GM21360 (cell line): ENCODE measurements around the gene DLG2.
"Not testable (repeated sequence)": the region's sequence is repeated elsewhere in the genome, so short reads cannot be mapped to it uniquely, and the experiment has no call there.

Source experiments
- ATAC-seq: cut with Tn5 transposase; IDR thresholded peaks from one replicate; pipeline ENCODE4 v1.9.1; 2021; ENCODE audit warnings: mild to moderate bottlenecking, moderate library complexity; ENCODE audit not compliant: unreplicated experiment

DLG2 gene

DNA sequence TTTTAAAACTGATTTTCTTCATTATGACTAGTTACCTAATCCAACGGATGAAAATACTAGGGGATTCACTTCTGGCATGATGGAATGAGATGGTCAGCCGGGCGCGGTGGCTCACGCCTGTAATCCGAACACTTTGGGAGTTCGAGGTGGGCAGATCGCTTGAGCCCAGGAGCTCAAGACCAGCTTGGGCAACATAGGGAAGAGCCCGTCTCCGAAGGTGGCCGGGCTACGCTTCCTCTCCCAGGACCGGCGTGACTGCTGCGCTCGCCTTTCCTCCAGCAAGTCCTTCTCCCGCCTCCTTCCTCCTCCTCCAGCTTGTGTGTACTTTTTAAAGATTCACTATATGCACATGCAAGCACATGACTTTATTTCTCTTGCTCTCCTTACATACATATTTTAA, 1835.6 kb downstream of the DLG2 start:
- no peak for ATAC-seq

DNA sequence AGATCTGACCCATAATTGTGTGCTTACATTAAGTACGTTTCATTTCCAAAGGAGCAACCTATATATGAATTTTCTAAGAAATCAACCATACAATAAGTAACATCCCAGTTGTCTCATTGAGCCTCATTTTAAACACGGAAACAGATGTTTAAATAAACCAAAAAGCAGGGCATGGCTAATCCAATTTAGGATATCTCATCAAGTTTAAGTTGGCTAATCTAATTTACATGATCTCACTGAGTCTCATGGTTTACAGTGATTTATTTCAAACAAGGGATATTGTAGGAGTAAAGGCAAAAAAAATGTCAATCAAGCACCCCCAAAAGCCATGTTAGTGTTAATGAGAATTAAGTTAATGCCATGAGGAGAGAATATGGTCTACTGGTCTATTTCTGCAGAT, 1841.2 kb downstream of the DLG2 start:
- ATAC-seq: no peak

DNA sequence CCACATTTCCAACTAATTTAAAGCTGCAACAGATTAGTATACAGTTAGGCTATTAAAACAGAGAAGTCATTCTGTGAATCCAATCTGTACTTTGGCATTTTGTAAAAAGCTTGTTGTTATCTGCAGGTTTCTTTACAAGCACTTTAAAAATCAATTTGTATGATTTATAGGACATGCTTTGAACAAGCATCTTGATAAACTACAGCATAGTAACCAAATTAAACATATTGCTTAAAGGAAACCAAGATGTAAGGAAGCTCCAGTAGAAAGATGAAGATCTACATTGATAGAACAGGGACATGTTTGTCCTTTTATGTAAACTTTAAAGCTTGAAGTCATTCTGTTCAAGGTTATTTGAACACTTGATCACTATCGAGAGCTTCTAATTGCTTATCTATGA, 1842.7 kb downstream of the DLG2 start:
- no peak for ATAC-seq

DNA sequence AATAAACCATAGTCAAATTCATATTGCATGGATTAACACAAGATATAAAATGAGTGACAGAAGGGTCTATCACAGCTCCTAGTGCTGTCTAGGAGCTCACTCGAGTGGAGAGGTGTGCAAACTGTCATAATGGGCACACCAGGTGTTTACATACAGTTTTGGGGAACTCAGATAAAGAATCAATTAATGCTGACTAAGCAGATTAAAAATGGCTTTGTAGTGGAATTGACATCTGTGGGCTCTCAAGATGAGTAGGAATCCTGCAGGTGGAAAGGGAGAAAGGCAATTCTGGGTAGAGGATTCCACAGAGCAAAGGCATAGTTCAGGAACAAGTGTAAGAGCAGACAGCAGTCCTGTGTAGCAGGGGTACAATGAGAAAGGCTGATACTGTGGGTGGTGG, 1844.8 kb downstream of the DLG2 start:
- no peak for ATAC-seq

DNA sequence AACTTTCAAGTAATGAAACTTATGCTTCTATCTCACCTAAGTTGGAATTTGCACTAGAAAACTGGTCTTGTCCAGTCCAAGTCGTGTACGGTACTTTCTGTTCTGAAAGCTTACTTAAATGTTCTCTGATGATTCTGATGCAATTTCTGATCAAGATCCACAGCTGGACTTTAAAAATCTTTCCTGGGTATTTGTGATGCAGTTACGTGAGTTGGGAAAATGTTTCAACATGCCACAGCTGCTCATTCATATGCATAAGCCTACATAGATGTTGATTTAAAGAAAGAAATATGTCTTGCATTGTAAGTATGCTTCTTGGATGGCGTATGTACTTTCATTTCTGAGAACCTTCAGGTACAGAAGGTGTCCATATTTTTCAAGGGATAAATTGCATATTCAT, 1847.3 kb downstream of the DLG2 start:
- no peak for ATAC-seq

DNA sequence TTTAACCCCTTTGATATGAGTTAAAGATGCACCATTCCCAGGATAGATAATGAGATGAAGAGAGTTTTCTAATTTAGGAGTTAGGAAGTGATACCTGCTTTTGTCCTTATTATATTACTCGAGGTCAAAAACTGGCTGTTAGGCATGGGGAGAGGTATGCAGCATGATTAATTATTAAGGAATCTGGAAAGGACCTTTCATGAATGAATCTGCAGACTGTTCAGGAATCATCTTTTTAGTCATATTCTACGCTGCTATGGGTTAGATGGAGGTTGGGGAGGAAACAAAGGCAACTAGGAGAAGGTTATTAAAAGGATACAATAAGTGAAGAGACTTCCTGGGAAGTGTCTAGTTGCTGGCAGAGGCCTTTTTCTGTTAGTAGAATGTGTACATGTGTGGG, 1848.5 kb downstream of the DLG2 start:
- no peak for ATAC-seq

DNA sequence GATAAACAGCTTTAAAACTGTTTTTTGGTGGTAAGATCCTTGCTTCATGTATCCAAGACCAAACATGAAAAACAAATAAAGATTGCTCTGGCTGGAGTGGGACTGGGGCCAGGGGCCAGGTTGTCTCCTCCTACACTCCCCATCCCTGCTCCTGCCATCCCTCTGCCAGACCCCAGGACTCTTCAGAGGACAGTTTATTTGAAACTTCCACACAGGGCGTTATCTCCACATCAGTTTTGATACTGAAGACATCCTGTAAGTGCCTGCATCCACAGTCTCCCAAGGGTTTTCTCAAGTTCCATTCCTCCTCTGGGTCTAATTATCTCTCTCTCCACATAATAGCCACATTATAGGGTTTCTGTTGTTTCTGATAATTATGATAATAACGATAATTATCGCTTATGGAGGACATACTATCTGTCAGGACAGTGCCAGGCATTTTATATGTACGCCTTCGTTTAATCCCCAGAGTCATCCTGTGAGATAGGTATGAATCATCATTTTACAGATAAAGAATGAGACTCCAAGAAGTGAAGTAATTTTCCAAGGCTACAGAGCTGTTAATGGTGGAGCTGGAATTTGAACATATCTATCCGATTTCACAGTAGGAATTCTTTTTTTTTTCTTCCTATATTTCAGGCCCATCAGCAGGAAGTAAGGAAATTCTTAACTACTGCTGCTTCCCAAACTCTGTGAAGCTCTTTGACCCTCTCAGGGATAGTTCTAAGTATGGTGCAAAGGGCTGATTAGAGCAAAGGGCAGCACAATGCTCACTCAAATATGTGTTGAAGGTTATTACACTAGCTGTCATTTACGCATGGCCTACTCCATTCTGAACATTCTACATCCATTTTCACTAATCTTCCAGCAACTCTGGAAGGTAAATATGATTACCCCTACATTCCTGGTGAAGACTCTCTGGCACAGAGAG, 1852.9 kb downstream of the DLG2 start:
- ATAC-seq: no peak

DNA sequence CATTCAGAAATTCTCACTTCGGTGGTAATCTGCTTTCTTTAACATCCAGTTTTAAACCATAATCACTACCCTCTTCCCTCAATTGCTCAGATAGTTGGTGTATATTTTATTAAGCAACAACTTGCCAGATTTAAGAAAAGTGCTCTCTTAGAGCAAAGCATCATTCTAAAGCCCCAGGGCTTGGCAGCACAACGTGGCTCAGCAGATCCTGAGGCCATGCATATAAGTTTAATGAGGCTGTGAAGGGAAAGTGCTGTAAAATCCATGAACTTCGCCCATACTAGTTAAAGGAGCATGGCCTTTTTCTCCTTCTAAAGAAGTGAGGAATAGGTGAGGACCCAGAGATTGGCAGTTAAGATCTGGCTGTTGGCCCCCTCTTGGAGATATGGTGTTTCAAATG, 1858.7 kb downstream of the DLG2 start:
- ATAC-seq: no peak

DNA sequence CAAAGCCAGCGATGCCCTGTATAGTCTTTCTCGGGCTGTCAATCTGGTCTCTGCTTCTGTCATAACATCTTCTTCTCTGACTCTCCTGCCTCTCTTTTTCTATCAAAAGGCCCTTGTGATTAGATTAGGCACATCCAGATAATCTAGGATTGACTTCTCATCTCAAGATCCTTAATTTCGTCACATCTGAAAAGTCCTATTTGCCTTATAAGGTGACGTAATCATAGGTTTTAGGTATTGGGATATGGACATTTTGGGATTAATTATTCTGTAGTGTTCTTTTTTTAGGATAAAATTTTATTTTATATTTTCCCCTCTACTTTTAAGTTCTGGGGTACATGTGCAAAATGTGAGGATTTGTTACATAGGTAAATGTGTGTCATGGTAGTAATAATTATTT, 1860.2 kb downstream of the DLG2 start:
- no peak for ATAC-seq

DNA sequence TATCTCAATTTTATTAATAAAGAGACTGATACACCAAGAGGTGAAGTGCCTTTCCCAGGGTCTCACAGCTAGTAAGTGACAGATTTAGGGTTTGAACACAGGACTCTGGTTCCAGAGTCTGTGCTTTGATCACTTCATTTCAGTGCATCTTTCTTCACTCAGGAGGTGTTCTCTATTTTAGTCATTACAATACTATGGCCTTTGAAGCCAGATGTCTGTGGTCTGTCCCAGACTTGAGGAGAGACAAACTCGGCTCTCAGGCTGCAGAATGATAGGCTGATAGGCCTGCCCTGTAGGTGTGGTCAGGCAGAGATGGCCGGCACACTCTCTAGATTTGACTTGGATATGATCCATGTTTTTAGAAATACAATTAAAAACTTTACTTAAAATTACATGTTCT, 1862.5 kb downstream of the DLG2 start:
- ATAC-seq: peak; percentile 72

DNA sequence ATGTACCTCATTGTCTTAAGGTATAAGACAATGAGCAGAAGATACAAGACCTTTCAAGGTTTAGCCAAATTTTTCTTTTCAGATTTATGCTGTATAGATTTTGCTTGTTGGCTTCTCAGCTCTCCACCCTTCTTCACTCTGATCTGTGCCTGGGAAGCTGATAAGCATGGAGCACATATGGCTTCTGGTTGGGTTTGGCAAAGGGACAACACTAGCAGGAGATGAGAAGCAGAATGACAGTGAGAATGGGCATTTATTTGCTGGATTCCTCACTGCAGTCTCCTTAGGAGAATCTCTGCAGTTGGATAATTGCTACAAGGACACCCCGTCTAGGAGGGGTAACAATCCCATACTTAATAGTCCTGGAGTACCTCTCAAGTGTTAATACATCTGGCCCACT, 1866.2 kb downstream of the DLG2 start:
- no peak for ATAC-seq

DNA sequence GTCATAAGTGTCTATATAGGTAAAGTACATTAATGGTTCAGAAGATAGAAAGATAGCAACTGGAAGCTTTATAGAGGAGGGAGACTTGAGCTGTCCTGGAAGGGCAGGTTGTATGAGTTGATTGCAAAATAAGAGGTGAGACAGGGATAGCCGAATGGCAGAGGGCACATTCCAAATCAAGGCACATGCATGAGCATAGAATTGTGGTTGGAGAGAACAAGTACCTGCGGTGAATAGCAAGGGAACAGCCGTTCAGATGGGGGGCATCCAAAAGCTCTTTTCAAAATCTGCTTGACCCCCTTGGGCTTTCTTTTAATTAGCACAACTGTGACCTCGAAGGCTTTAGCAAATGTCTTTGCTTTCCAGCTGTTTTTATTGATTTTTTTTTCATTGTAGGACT, 1868.0 kb downstream of the DLG2 start:
- no peak for ATAC-seq

DNA sequence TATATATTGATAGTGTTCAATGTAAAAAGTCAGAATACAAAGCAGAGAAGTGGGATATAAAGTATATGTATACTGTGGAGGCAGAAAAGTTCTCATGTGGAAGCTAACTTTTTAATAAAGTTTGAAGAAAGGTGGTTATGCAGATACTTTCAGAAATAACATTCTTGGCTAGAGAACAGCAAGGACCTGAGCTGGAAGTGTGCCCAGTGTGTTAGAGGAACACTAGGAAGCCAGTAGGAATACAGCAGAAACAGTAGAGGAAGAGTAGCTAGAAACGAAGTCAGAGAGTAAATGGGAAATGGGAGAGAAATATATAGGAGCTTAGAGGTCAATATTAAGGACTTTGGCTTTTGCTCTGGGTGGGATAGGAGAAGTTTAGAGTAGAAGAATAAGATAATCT, 1876.1 kb downstream of the DLG2 start:
- no peak for ATAC-seq

DNA sequence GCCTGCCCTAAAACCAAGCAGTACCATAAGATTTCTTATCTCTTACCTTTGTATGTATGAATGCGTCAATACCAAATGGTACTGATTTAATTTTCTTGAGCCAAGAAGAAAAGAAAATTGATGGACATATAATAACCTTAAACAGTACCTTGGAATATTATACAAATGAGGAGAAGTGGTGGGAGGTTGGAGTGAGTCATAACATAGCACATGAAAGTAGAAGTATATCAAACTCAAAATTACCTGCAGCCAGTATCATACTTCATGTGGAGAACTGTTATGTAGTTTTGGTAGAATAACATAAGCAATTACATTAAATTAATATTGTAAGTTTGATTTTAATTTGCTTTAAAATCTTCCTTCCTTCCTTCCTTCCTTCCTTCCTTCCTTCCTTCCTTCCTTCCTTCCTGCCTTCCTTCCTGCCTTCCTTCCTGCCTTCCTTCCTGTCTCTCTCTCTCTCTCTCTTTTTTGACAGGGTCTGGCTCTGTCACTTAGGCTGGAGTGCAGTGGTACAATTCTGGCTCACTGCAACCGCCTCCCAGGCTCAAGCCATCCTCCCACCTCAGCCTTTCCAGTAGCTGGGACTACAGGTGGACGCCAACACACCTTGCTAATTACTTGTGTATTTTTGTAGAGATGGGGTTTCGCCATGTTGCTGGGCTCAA, 1880.1 kb downstream of the DLG2 start:
- ATAC-seq: no peak

DNA sequence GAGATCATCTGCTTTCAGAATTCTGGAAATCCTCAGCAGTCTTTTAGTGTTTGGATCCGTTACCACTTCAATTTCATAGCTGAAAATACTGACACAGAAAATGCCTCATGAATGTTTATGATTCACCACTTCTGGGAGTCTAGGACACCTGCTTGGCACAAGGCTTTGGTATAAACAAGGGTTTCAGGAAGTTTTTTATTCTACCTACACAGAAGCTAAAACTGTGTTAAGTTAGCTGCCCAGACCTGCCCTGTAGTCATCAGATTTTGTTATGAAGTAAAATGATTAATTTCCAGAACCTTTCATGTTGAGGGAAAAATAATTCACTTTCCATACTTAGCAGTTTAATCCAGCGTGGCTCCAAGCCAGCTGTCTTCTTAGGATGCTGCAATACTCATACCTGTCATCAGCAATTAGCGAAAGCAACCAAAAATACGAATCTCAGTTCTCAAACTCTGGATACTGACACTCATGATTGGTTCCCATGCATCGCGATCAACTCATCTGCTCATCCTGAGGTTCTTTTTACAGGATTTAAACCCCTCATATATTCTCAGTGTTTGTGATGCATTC, 1882.4 kb downstream of the DLG2 start:
- no peak for ATAC-seq

DNA sequence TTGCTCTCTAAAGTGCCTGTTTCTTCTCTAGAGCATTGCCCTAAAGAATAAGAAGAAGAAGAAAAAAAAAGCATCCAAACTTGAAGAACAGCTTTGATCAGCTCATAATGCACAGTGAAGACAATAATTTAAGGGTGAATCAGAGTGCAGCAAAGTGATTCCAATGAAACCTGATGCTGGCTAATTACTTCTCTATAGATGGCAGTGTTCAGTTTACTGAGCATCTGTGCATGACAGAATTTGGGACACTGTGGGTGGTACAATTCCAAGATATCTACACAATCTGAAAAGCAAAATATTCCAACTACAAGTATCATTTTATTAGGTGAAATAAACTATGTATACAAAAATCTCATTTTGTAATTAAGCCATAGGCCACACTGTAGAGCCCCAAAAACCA, 1890.5 kb downstream of the DLG2 start:
- ATAC-seq: no peak

DNA sequence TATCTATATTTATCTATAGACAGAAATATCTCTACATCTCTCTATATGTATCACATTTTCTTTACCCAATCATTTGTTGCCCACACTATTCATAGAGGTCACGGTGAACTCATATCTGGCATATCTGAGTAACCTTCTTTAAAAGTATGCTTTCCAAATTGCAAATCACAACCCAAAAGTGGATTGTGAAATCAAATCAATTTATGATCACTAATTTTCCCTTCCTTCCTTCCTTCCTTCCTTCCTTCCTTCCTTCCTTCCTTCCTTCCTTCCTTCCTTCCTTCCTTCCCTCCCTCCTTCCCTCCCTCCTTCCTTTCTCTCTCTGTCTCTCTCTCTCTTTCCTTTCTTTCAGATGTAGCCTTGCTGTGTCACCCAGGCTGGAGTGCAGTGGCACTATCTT, 1893.0 kb downstream of the DLG2 start:
- ATAC-seq: no peak

DNA sequence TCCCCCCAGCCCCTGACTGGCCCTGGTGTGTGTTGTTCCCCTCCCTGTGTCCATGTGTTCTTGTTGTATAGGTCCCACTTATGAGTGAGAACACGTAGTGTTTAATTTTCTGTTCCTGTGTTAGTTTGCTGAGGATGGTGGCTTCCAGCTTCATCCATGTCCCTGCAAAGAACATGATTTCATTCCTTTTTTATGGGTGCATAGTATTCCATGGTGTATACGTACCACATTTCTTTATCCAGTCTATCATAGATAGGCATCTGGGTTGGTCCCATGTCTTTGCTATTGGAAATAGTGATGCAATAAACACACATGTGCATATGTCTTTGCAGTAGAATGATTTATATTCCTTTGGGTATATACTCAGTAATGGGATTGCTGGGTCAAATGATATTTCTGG, 1895.9 kb downstream of the DLG2 start:
- not testable (repeated sequence) for ATAC-seq

DNA sequence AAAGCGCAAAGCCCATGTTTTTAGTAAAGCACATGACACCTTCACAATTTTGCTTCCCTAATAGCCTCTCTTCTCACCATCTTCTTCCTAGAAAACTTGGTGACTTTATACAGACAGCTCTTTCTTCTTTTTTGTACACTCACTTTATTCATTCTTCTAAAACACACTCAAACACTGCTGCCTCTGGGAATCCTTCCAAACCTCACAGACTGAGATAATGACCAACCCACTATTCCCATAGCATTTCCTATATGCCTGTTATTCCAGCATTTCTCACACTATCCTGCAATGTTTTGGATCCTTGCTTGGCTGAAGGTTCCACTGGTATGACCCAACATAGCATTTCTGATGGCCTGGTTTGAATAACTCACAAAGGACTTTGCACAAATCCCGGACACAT, 1898.9 kb downstream of the DLG2 start:
- ATAC-seq: no peak

DNA sequence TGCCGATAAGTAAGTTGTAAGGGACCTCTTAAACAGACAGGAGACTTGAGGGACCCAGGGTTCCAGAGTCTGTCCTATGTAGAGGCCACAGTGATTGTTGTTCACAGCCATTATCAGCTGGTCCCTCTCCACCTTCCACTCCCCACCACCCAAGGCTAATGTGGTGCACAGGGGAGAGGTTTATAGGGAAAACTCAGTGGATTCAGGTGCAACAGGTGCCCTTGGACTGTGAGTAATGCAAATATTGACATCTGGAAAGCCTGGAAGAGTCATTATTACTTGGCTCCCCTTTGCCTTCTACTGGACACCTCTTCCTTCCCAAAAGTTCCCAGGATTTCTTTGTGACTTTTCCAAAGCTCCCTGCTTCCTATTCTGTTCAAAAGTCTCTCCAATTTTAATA, 1899.9 kb downstream of the DLG2 start:
- no peak for ATAC-seq

DNA sequence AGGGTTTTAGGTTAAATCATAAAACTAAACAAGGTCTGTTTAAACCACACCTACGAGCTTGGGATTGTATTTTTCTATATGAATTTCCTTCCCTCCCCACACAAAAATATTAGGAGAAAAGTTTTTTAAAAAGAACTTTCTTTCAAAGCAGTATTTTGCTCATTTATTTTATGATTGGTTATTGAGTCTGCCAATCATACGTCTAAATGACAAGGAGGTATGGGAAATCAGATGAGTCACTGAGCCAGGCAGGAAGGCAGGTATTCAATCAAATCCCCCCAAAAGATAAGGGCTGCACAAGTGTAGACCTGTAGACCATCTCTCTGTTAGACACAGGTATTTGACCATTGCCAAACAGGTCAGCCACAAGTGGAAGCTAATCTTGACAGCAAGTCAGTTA, 1900.8 kb downstream of the DLG2 start:
- ATAC-seq: no peak

DNA sequence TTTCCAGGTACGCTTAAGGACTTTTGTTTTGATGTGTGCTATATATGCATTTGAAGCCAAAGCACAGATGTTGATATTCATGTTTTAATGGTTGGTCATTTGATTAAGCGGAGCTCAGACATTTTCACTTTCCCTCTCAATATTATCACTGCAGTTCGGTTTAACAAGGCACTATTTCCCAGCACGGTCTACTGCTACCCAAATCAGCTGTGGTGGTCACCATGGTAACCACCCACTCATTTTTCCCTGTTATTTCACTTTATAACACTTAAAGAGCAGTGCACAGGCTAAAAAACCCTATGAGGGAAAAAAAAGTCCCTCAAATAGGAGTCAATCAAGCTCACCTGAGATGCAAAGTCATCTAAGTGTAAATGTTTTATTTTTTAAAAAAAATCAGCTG, 1901.4 kb downstream of the DLG2 start:
- no peak for ATAC-seq
